ENCODE data around the gene ARL4A.
"Not testable (repeated sequence)": the region's sequence is repeated elsewhere in the genome, so short reads cannot be mapped to it uniquely, and the experiment has no call there.

ARL4A gene

GRCh38 chr7:12670000-12670729 lies 17.3 kb upstream of the ARL4A start:
- no peak for DNase-seq (ENCODE audit: low spot score)

GRCh38 chr7:12670743-12671520 lies 16.5 kb upstream of the ARL4A start:
- DNase-seq (ENCODE audit: low spot score): no peak

- DNase-seq (ENCODE audit: low spot score): not testable (repeated sequence)
Observed at GRCh38 chr7:12673436-12673835, 14.0 kb upstream of the ARL4A start.

- no peak for DNase-seq (ENCODE audit: low spot score)
Observed at GRCh38 chr7:12674053-12674452, 13.4 kb upstream of the ARL4A start.

GRCh38 chr7:12674861-12675260 lies 12.6 kb upstream of the ARL4A start:
- DNase-seq (ENCODE audit: low spot score): peak; percentile 44

GRCh38 chr7:12683678-12684585 lies 3.5 kb upstream of the ARL4A start:
- no peak for DNase-seq (ENCODE audit: low spot score)

- no peak for DNase-seq (ENCODE audit: low spot score)
Observed at GRCh38 chr7:12684733-12685132, 2.7 kb upstream of the ARL4A start.

- peak; percentile 56 for DNase-seq (ENCODE audit: low spot score)
Observed at GRCh38 chr7:12685550-12685949, 1.9 kb upstream of the ARL4A start.

- DNase-seq (ENCODE audit: low spot score): peak; percentile 71
Observed at GRCh38 chr7:12686234-12686890, 1.1 kb upstream of the ARL4A start.

- DNase-seq (ENCODE audit: low spot score): no peak
Observed at GRCh38 chr7:12687718-12688171, 312 bp downstream of the ARL4A start.

- not testable (repeated sequence) for DNase-seq (ENCODE audit: low spot score)
Observed at GRCh38 chr7:12688485-12689170, 1.2 kb downstream of the ARL4A start.

GRCh38 chr7:12689451-12689850 lies 2.0 kb downstream of the ARL4A start:
- no peak for DNase-seq (ENCODE audit: low spot score)

GRCh38 chr7:12690041-12690878 lies 2.8 kb downstream of the ARL4A start:
- DNase-seq (ENCODE audit: low spot score): no peak

GRCh38 chr7:12691388-12691787 lies 4.0 kb downstream of the ARL4A start:
- not testable (repeated sequence) for DNase-seq (ENCODE audit: low spot score)

GRCh38 chr7:12692035-12692434 lies 4.6 kb downstream of the ARL4A start:
- DNase-seq (ENCODE audit: low spot score): no peak

GRCh38 chr7:12692479-12693259 lies 5.2 kb downstream of the ARL4A start:
- no peak for DNase-seq (ENCODE audit: low spot score)

- DNase-seq (ENCODE audit: low spot score): no peak
Observed at GRCh38 chr7:12694817-12695216, 7.4 kb downstream of the ARL4A start.

- DNase-seq (ENCODE audit: low spot score): no peak
Observed at GRCh38 chr7:12695965-12696364, 8.5 kb downstream of the ARL4A start.

- no peak for DNase-seq (ENCODE audit: low spot score)
Observed at GRCh38 chr7:12699299-12699698, 11.9 kb downstream of the ARL4A start.

Data from cerebellar cortex (tissue), 1 donor.